ENCODE data around the gene CDK7. TPM values are rescaled to one million over a fixed set of nuclear protein-coding genes. Genes with fewer than 3 reads are reported as not detected.

Gene CDK7
- total and polyA plus RNA-seq, 9 of the 15 experiments (the other 6 are each of a cell fraction or from before 2014, with no cell fraction given): 41.7 to 143 (median 65.3) TPM

DNA sequence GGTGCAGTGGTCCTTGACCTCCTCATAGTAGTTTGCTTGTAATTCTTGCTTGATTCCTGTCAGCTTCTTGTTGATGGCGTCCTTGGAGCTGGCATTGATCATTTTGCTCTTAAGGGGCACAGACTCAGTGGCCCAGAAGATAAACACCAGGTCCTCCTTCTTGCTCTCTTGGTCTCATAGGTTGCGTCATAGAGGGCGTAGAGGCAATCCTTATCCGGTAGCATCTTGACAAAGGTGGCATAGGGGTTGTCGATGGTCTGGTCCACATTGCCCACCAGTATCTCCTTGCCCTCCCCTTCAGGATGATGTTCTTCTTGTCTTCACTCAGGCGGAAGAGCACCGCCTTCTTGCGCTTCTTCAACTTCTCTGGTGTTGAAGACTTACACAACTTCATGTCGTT, 78.7 kb downstream of the CDK7 start:
- Histone ChIP-seq H2AFZ (ENCODE audit: low read depth, low read length) (no peak overlapping the region), H3K79me2 (ENCODE audit: control insufficient read depth, insufficient read depth, low read length) (no peaks in the 10 kb centered on the region), H3K9me1 (ENCODE audit: control insufficient read depth, insufficient read depth, low read length) (no peaks in the 10 kb centered on the region), H3K9me3 (replicated peaks; ENCODE audit: control insufficient read depth, insufficient read depth, low read depth, low read length) (peaks cover 6% of the 10 kb centered on the region; the same call in 1 of the 2 replicates), H3K27ac (ENCODE audit: extremely low read depth, low read depth, low read length) (no peak overlapping the region), H3K4me3 (no peak overlapping the region), H4K20me1 (replicated peaks; ENCODE audit: control insufficient read depth, insufficient read depth, low read length) (no peaks in the 10 kb centered on the region), H3K36me3 (ENCODE audit: control insufficient read depth, insufficient read depth, low read length) (peaks cover 17% of the 10 kb centered on the region; the same call in 1 of the 3 replicates), H3K9ac (ENCODE audit: insufficient read depth in 1 of 2, low read depth in 2 of 2, low read length in 2 of 2) (no peak overlapping the region; a peak in 1 of 4 replicates), H3K4me1 (replicated peaks in 1 of 2; ENCODE audit: control insufficient read depth in 2 of 2, insufficient read depth in 2 of 2, low read length in 2 of 2) (peaks cover 9 to 13% of the 10 kb centered on the region in 2 experiments; a peak in 3 of 5 replicates), H3K27me3 (ENCODE audit: control insufficient read depth in 2 of 2, insufficient read depth in 2 of 2, low read length in 2 of 2) (no peaks in the 10 kb centered on the region), H3K4me2 (ENCODE audit: insufficient read depth, low read length) (no peak overlapping the region)
- DNase-seq (ENCODE audit: extremely low read depth in 1 of 4, low spot score in 3 of 4) (no peak), FAIRE-seq (no peak), ATAC-seq (no peak)
- ChIA-PET CTCF (ENCODE audit: low intra/inter-chr PET ratio) (no interaction called here), POLR2A (no interaction called here)
- no TSS peak for BruUV-seq (replicated peaks)
- no peak for TF ChIP-seq ZNF830 (CRISPR knock-in tag; IDR thresholded peaks at IDR 0.05)
- TF ChIP-seq CEBPB (tag; IDR thresholded peaks at IDR 0.05): peak; percentile 65
- TF ChIP-seq RREB1 (CRISPR knock-in tag; IDR thresholded peaks at IDR 0.05): no peak
- in situ Hi-C loops (cut with MboI): no loop called here
- intact Hi-C loops (cut with micrococcal nuclease): no loop called here
- 79% methylated on average over 9 of the region's 9 CpGs for WGBS (ENCODE audit: insufficient coverage, low coverage, missing lambda C conversion rate)

Measured in K562 (cell line).